GM18907 (cell line): ENCODE measurements around the gene GNB2.
"Not testable (repeated sequence)": the region's sequence is repeated elsewhere in the genome, so short reads cannot be mapped to it uniquely, and the experiment has no call there.

Experiments used
- ATAC-seq: cut with Tn5 transposase; IDR thresholded peaks from one replicate; pipeline ENCODE4 v1.9.1; 2021; ENCODE audit warnings: mild to moderate bottlenecking, moderate library complexity; ENCODE audit not compliant: unreplicated experiment

The GNB2 gene

GRCh38 chr7:100662194-100662776, 11.3 kb upstream of the GNB2 start:
- not testable (repeated sequence) for ATAC-seq

GRCh38 chr7:100665168-100665726, 8.3 kb upstream of the GNB2 start:
- ATAC-seq, result no peak

GRCh38 chr7:100667331-100668068, 6.0 kb upstream of the GNB2 start:
- ATAC-seq, result no peak

GRCh38 chr7:100668069-100668449, 5.5 kb upstream of the GNB2 start:
- no peak for ATAC-seq

GRCh38 chr7:100669106-100669505, 4.4 kb upstream of the GNB2 start:
- not testable (repeated sequence) for ATAC-seq

- ATAC-seq, result no peak
Observed at GRCh38 chr7:100670074-100670473, 3.5 kb upstream of the GNB2 start.

- ATAC-seq, result no peak
Observed at GRCh38 chr7:100671353-100672327, 1.9 kb upstream of the GNB2 start.

- peak; percentile 10 for ATAC-seq
Observed at GRCh38 chr7:100673942-100674410, 436 bp downstream of the GNB2 start.

- no peak for ATAC-seq
Observed at GRCh38 chr7:100674411-100675104, 1.0 kb downstream of the GNB2 start.

- no peak for ATAC-seq
Observed at GRCh38 chr7:100675105-100675451, 1.5 kb downstream of the GNB2 start.

- ATAC-seq, result peak; percentile 35
Observed at GRCh38 chr7:100675581-100676350, 2.2 kb downstream of the GNB2 start.

GRCh38 chr7:100676501-100677306, 3.2 kb downstream of the GNB2 start:
- no peak for ATAC-seq

GRCh38 chr7:100677308-100678267, 4.0 kb downstream of the GNB2 start:
- no peak for ATAC-seq

- no peak for ATAC-seq
Observed at GRCh38 chr7:100678291-100678984, 4.9 kb downstream of the GNB2 start.

- ATAC-seq, result no peak
Observed at GRCh38 chr7:100679129-100679926, 5.8 kb downstream of the GNB2 start.

GRCh38 chr7:100679927-100680575, 6.5 kb downstream of the GNB2 start:
- ATAC-seq, result no peak
